ENCODE data around the gene C1orf52.

Gene C1orf52

GRCh38 chr1:85230305-85230977 lies 29.0 kb downstream of the C1orf52 start:
- no peak for DNase-seq (ENCODE audit: low read depth, low spot score)

GRCh38 chr1:85229574-85230097 lies 29.8 kb downstream of the C1orf52 start:
- DNase-seq (ENCODE audit: low read depth, low spot score): no peak

GRCh38 chr1:85228972-85229371 lies 30.5 kb downstream of the C1orf52 start:
- no peak for DNase-seq (ENCODE audit: low read depth, low spot score)

GRCh38 chr1:85225624-85226380 lies 33.7 kb downstream of the C1orf52 start:
- DNase-seq (ENCODE audit: low read depth, low spot score): no peak

- peak; percentile 61 for DNase-seq (ENCODE audit: low read depth, low spot score)
Observed at GRCh38 chr1:85224734-85225623, 34.5 kb downstream of the C1orf52 start.

GRCh38 chr1:85224295-85224694 lies 35.2 kb downstream of the C1orf52 start:
- no peak for DNase-seq (ENCODE audit: low read depth, low spot score)

GRCh38 chr1:85223334-85223733 lies 36.1 kb downstream of the C1orf52 start:
- DNase-seq (ENCODE audit: low read depth, low spot score): no peak

- no peak for DNase-seq (ENCODE audit: low read depth, low spot score)
Observed at GRCh38 chr1:85220756-85221201, 38.7 kb downstream of the C1orf52 start.

- DNase-seq (ENCODE audit: low read depth, low spot score): no peak
Observed at GRCh38 chr1:85219853-85220610, 39.4 kb downstream of the C1orf52 start.

- no peak for DNase-seq (ENCODE audit: low read depth, low spot score)
Observed at GRCh38 chr1:85216697-85217096, 42.8 kb downstream of the C1orf52 start.

GRCh38 chr1:85214654-85215053 lies 44.8 kb downstream of the C1orf52 start:
- no peak for DNase-seq (ENCODE audit: low read depth, low spot score)

- DNase-seq (ENCODE audit: low read depth, low spot score): no peak
Observed at GRCh38 chr1:85208488-85208887, 51.0 kb downstream of the C1orf52 start.

- no peak for DNase-seq (ENCODE audit: low read depth, low spot score)
Observed at GRCh38 chr1:85203573-85204171, 55.8 kb downstream of the C1orf52 start.

GRCh38 chr1:85202864-85203255 lies 56.6 kb downstream of the C1orf52 start:
- DNase-seq (ENCODE audit: low read depth, low spot score): no peak

GRCh38 chr1:85202092-85202863 lies 57.2 kb downstream of the C1orf52 start:
- no peak for DNase-seq (ENCODE audit: low read depth, low spot score)

- DNase-seq (ENCODE audit: low read depth, low spot score): no peak
Observed at GRCh38 chr1:85201340-85202091, 57.9 kb downstream of the C1orf52 start.

- DNase-seq (ENCODE audit: low read depth, low spot score): no peak
Observed at GRCh38 chr1:85200463-85201339, 58.8 kb downstream of the C1orf52 start, which contains the start of gene SYDE2. SYDE2 (minus strand) TSS chr1:85201016; CDS start chr1:85200996, 20 bp downstream.

Data from iPS DF 19.7 (cell line).